Keratinocyte (primary cell): ENCODE measurements around the gene OR2AT4. TPM values are rescaled to one million over a fixed set of nuclear protein-coding genes. Genes with fewer than 3 reads are reported as not detected.

Source experiments
- DNase-seq: peaks from one replicate; pipeline ENCODE4 v3.0.0-alpha.2; 2011; ENCODE audit warnings: low read depth, missing footprints, low spot score
- FAIRE-seq: peaks from 2 replicates; lab custom pipeline; 2011; peaks lifted over from hg19 to GRCh38; lab: Jason Lieb, UNC
- H2AFZ ChIP-seq: 2 replicates; pipeline ENCODE4 v1.6.0; 2012; ENCODE audit warnings: low read length, control low read depth, inconsistent platforms; ENCODE audit not compliant: control insufficient read depth
- H3K27ac ChIP-seq: 2 replicates; pipeline ENCODE4 v1.5.1; 2011; ENCODE audit warnings: low read length; ENCODE audit not compliant: control insufficient read depth, insufficient read depth
- H3K27me3 ChIP-seq: 3 replicates; pipeline ENCODE4 v1.6.0; 2011; ENCODE audit warnings: low read length; ENCODE audit not compliant: control insufficient read depth, insufficient read depth; ENCODE audit errors: extremely low read depth
- H3K36me3 ChIP-seq, 2 experiments: 2 replicates in 1 of 2; 3 replicates in 1 of 2; pipeline ENCODE4 v1.5.1; 2011; ENCODE audit warnings: low read length in 2 of 2, mild to moderate bottlenecking in 1 of 2; ENCODE audit not compliant: control insufficient read depth in 2 of 2, insufficient read depth in 2 of 2; ENCODE audit errors: extremely low read depth in 1 of 2
- H3K4me1 ChIP-seq: 3 replicates; pipeline ENCODE4 v1.5.1; 2011; ENCODE audit warnings: low read length; ENCODE audit not compliant: control insufficient read depth, insufficient read depth; ENCODE audit errors: extremely low read depth
- H3K4me2 ChIP-seq: 3 replicates; pipeline ENCODE4 v1.6.0; 2011; ENCODE audit warnings: low read depth, low read length; ENCODE audit not compliant: control insufficient read depth, insufficient read depth; ENCODE audit errors: extremely low read depth
- H3K4me3 ChIP-seq, 3 experiments: fragments of 200-600 bp in 1 of 3; sonication (generic) in 1 of 3; 2 replicates in 2 of 3; 3 replicates in 1 of 3; pipeline ENCODE4 v1.5.1; 2011 to 2016; ENCODE audit warnings: low read length in 3 of 3, mild to moderate bottlenecking in 3 of 3, control low read depth in 2 of 3, inconsistent platforms in 1 of 3, low read depth in 1 of 3, mixed read lengths in 1 of 3, mixed run types in 1 of 3, moderate library complexity in 1 of 3; ENCODE audit not compliant: control insufficient read depth in 2 of 3, insufficient read depth in 2 of 3; ENCODE audit errors: extremely low read depth in 1 of 3
- H3K79me2 ChIP-seq: 2 replicates; pipeline ENCODE4 v1.6.0; 2012; ENCODE audit warnings: low read length; ENCODE audit not compliant: control insufficient read depth, insufficient read depth
- H3K9ac ChIP-seq: 3 replicates; pipeline ENCODE4 v1.6.0; 2011; ENCODE audit warnings: low read length; ENCODE audit not compliant: control insufficient read depth, insufficient read depth; ENCODE audit errors: extremely low read depth
- H3K9me1 ChIP-seq: 3 replicates; pipeline ENCODE4 v1.6.0; 2011; ENCODE audit warnings: low read length; ENCODE audit not compliant: control insufficient read depth, insufficient read depth; ENCODE audit errors: extremely low read depth
- H3K9me3 ChIP-seq: 2 replicates; pipeline ENCODE4 v1.5.1; 2012; ENCODE audit warnings: low read depth, low read length; ENCODE audit not compliant: control insufficient read depth
- H4K20me1 ChIP-seq: 3 replicates; pipeline ENCODE4 v1.6.0; 2011; ENCODE audit warnings: low read length; ENCODE audit not compliant: control insufficient read depth, insufficient read depth; ENCODE audit errors: extremely low read depth
- CTCF ChIP-seq, 3 experiments: IDR thresholded peaks in 1 of 3; conservative IDR thresholded peaks in 1 of 3; optimal IDR thresholded peaks in 1 of 3; 2 replicates in 2 of 3; 3 replicates in 1 of 3; pipeline versions ENCODE3 to v1.5.1; 2011; ENCODE audit warnings: low read length in 3 of 3, mild to moderate bottlenecking in 3 of 3, moderate library complexity in 2 of 3, control low read depth in 1 of 3, inconsistent platforms in 1 of 3; ENCODE audit not compliant: insufficient read depth in 2 of 3; ENCODE audit errors: extremely low read depth in 1 of 3
- EZH2 ChIP-seq: IDR thresholded peaks from one replicate; pipeline ENCODE4 v1.6.1; 2012; ENCODE audit warnings: inconsistent platforms, mild to moderate bottlenecking, low read length, moderate library complexity
- dilution Hi-C: fragments of 300-500 bp; cut with MboI; formaldehyde crosslinking; loops from one replicate; pipeline ENCODE4 v1.7.0; 2020; ENCODE audit warnings: low sequenced_read_pairs; ENCODE audit not compliant: extremely low pct_ligation_motif_present
- polyA plus RNA-seq, 5 experiments: library from polyadenylated mRNA; depleted of rRNA in 3 of 5; stranded (reverse) in 3 of 5; stranded (forward) in 1 of 5; unstranded in 1 of 5; fragments of >200 nt; gene quantifications; 1 replicate in 1 of 5; 2 replicates in 3 of 5; 3 replicates in 1 of 5; pipeline versions ENCODE4 v1.2.1 to v1.2.3, GENCODE V29; 2011 to 2012; ENCODE audit warnings: missing spikeins in 2 of 5, low read depth in 1 of 5, low replicate concordance in 1 of 5

The OR2AT4 gene
- polyA plus RNA-seq, 1 donor (not counting 4 experiments of a cell fraction or from before 2014, with no cell fraction given): not detected

DNA sequence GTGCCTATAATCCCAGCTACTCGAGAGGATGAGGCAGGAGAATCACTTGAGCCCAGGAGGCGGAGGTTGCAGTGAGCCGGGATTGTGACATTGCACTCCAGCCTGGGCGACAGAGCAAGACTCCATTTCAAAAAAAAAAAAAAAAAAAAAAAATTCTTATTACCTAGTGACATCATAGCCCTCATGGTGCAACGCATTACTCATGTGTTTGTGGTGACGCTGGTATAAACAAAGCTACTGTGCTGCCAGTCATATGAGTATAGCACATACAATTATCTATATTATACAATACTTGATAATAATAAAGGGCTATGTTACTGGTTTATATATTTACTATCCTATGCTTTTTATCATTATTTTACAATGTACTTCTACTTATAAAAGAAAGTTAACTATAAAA, 41.2 kb downstream of the OR2AT4 start:
- dilution Hi-C loops: no loop called here
- H3K27ac ChIP-seq: no peak overlapping the region
- H3K4me1 ChIP-seq: no peaks in the 10 kb centered on the region
- H2AFZ ChIP-seq: no peak overlapping the region
- no peak overlapping the region for H3K4me3 ChIP-seq
- H3K4me2 ChIP-seq: no peak overlapping the region
- H3K9me1 ChIP-seq: no peaks in the 10 kb centered on the region
- H3K36me3 ChIP-seq: no peaks in the 10 kb centered on the region
- peaks cover 4% of the 10 kb centered on the region for H3K27me3 ChIP-seq
- no peaks in the 10 kb centered on the region for H3K9me3 ChIP-seq
- H3K9ac ChIP-seq: no peak overlapping the region
- FAIRE-seq (no peak), DNase-seq (no peak)
- TF ChIP-seq EZH2 (no peak), CTCF (optimal IDR thresholded peaks at IDR 0.05 in 1 of 3, IDR thresholded peaks at IDR 0.05 in 1 of 3, conservative IDR thresholded peaks at IDR 0.05 in 1 of 3; ENCODE audit: extremely low read depth in 1 of 3, insufficient read depth in 2 of 3, low read length in 3 of 3) (no peak)
- no peaks in the 10 kb centered on the region for H4K20me1 ChIP-seq
- no peaks in the 10 kb centered on the region for H3K79me2 ChIP-seq

DNA sequence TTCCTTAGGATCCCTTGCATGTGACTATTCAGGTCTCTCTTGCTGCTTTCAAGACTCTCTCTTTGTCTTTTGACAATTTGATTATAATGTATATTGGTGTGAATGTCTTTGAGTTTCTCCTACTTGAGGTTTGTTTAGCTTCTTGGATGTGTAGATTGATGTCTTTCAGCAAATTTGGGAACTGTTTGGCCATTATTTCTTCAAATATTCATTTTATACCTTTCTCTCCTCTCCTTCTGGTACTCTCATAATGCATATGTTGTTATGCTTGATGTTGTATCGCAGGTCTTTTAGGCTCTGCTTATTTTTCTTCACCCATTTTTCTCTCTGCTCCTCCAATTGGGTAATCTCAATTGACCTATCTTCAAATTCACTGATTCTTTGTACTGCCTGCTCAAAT, 44.2 kb downstream of the OR2AT4 start:
- dilution Hi-C loops: no loop called here
- Histone ChIP-seq H4K20me1 (no peaks in the 10 kb centered on the region), H3K9me3 (no peaks in the 10 kb centered on the region), H3K4me1 (no peaks in the 10 kb centered on the region), H3K27me3 (no peaks in the 10 kb centered on the region), H3K9ac (no peak overlapping the region), H3K4me2 (no peak overlapping the region), H3K4me3 (no peak overlapping the region), H3K27ac (no peak overlapping the region), H2AFZ (no peak overlapping the region), H3K36me3 (no peaks in the 10 kb centered on the region), H3K79me2 (no peaks in the 10 kb centered on the region), H3K9me1 (no peaks in the 10 kb centered on the region)
- FAIRE-seq (no peak), DNase-seq (no peak)
- TF ChIP-seq EZH2: no peak
- no peak for TF ChIP-seq CTCF (optimal IDR thresholded peaks at IDR 0.05 in 1 of 3, IDR thresholded peaks at IDR 0.05 in 1 of 3, conservative IDR thresholded peaks at IDR 0.05 in 1 of 3; ENCODE audit: extremely low read depth in 1 of 3, insufficient read depth in 2 of 3, low read length in 3 of 3)
